Effector memory CD8-positive, alpha-beta T cell (primary cell): Measurements from ENCODE around the gene IL20RB.

Experiments
- ATAC-seq: fragments of 150-1000 bp; cut with Tn5 transposase; replicated peaks from 2 replicates; pipeline ENCODE4 v1.10.0; 2021; ENCODE audit warnings: mild to moderate bottlenecking, moderate library complexity
- DNase-seq, 3 experiments: peaks; one replicate each; pipeline ENCODE4 v3.0.0; 2021
- H3K27ac Mint-ChIP-seq, 2 donors: one replicate each; pipeline ENCODE4 v1.8.0; 2022; ENCODE audit warnings: mild to moderate bottlenecking in 2 of 2, mixed read lengths in 2 of 2, moderate library complexity in 2 of 2
- H3K27me3 Mint-ChIP-seq, 2 donors: one replicate each; pipeline ENCODE4 v1.8.0; 2022; ENCODE audit warnings: mixed read lengths in 2 of 2
- H3K36me3 Mint-ChIP-seq: one replicate; pipeline ENCODE4 v1.8.0; 2022; ENCODE audit warnings: mild to moderate bottlenecking, moderate library complexity, mixed read lengths; ENCODE audit not compliant: insufficient read depth
- H3K4me1 Mint-ChIP-seq, 2 donors: one replicate each; pipeline ENCODE4 v1.8.0; 2022; ENCODE audit warnings: low read depth in 2 of 2, mixed read lengths in 2 of 2
- H3K4me3 Mint-ChIP-seq, 2 donors: one replicate each; pipeline ENCODE4 v1.8.0; 2022; ENCODE audit warnings: mild to moderate bottlenecking in 2 of 2, mixed read lengths in 2 of 2, moderate library complexity in 2 of 2
- H3K9me3 Mint-ChIP-seq, 2 donors: one replicate each; pipeline ENCODE4 v1.8.0; 2022; ENCODE audit warnings: mixed read lengths in 2 of 2
- total RNA-seq, 9 experiments: gene quantifications; one replicate each; lab custom pipeline; 2026; lab: John Stamatoyannopoulos, UW

Gene IL20RB
- 0.67 to 4.5 (median 1.7) reads per million in 9 experiments for total RNA-seq

GRCh38 chr3:136957751-136958288, at the start of gene IL20RB:
Gene IL20RB, plus strand, starts transcription at chr3:136957983. Its CDS starts 131 bp downstream, at chr3:136958114.
- H3K4me3 Mint-ChIP-seq: no peak within 1 kb of the TSS
- ATAC-seq (no peak), DNase-seq (no peak)
- H3K36me3 Mint-ChIP-seq: peaks cover 5% of the 10 kb centered on the region
- peaks cover 13 to 29% of the 10 kb centered on the region in 2 donors for H3K4me1 Mint-ChIP-seq
- no peaks in the 10 kb centered on the region for H3K27me3 Mint-ChIP-seq
- no peaks in the 10 kb centered on the region for H3K9me3 Mint-ChIP-seq
- H3K27ac Mint-ChIP-seq: peak within 1 kb of the TSS; percentile 30 to 76

- Mint-ChIP-seq H3K27me3 (no peaks in the 10 kb centered on the region), H3K36me3 (peaks cover 16% of the 10 kb centered on the region), H3K9me3 (peaks cover 0 to 8% of the 10 kb centered on the region in 2 donors), H3K27ac (peak overlapping the region; percentile 83), H3K4me1 (peaks cover 65 to 79% of the 10 kb centered on the region in 2 donors), H3K4me3 (peak overlapping the region in 1 of 2 donors; percentile 69)
- DNase-seq: no peak
- ATAC-seq: no peak
Measured at GRCh38 chr3:136908297-136908696, 49.5 kb upstream of the IL20RB start.

GRCh38 chr3:136909187-136909586, 48.6 kb upstream of the IL20RB start:
- Mint-ChIP-seq H3K9me3 (no peaks in the 10 kb centered on the region), H3K4me3 (peak overlapping the region; percentile 24 to 69), H3K4me1 (peaks cover 64 to 80% of the 10 kb centered on the region in 2 donors), H3K27ac (peak overlapping the region; percentile 83), H3K27me3 (no peaks in the 10 kb centered on the region), H3K36me3 (peaks cover 12% of the 10 kb centered on the region)
- DNase-seq (peak in 1 of 3 experiments; percentile 4), ATAC-seq (peak; percentile 67)

- no peaks in the 10 kb centered on the region for H3K9me3 Mint-ChIP-seq
- ATAC-seq (no peak), DNase-seq (no peak)
- H3K27ac Mint-ChIP-seq: peak overlapping the region in 1 of 2 donors; percentile 88
- H3K27me3 Mint-ChIP-seq: no peaks in the 10 kb centered on the region
- H3K4me3 Mint-ChIP-seq: peak overlapping the region in 1 of 2 donors; percentile 69
- peaks cover 10% of the 10 kb centered on the region for H3K36me3 Mint-ChIP-seq
- peaks cover 66 to 92% of the 10 kb centered on the region in 2 donors for H3K4me1 Mint-ChIP-seq
Measured at GRCh38 chr3:136910697-136911096, 47.1 kb upstream of the IL20RB start.

- Mint-ChIP-seq H3K9me3 (no peaks in the 10 kb centered on the region), H3K36me3 (peaks cover 5% of the 10 kb centered on the region), H3K27me3 (no peaks in the 10 kb centered on the region), H3K27ac (peak overlapping the region; percentile 18 to 88), H3K4me3 (peak overlapping the region; percentile 24 to 56), H3K4me1 (peaks cover 58 to 91% of the 10 kb centered on the region in 2 donors)
- ATAC-seq (no peak), DNase-seq (no peak)
Measured at GRCh38 chr3:136913168-136913567, 44.6 kb upstream of the IL20RB start.

- no peaks in the 10 kb centered on the region for H3K27me3 Mint-ChIP-seq
- H3K9me3 Mint-ChIP-seq: no peaks in the 10 kb centered on the region
- peaks cover 6% of the 10 kb centered on the region for H3K36me3 Mint-ChIP-seq
- peak overlapping the region in 1 of 2 donors; percentile 76 for H3K27ac Mint-ChIP-seq
- peaks cover 52 to 81% of the 10 kb centered on the region in 2 donors for H3K4me1 Mint-ChIP-seq
- DNase-seq: no peak
- H3K4me3 Mint-ChIP-seq: no peak overlapping the region
- ATAC-seq: no peak
Measured at GRCh38 chr3:136914739-136915138, 43.0 kb upstream of the IL20RB start.

- Mint-ChIP-seq H3K27me3 (no peaks in the 10 kb centered on the region), H3K4me3 (peak overlapping the region in 1 of 2 donors; percentile 27), H3K27ac (peak overlapping the region; percentile 61 to 77), H3K36me3 (peaks cover 10% of the 10 kb centered on the region), H3K9me3 (no peaks in the 10 kb centered on the region), H3K4me1 (peaks cover 49 to 80% of the 10 kb centered on the region in 2 donors)
- DNase-seq (no peak), ATAC-seq (no peak)
Measured at GRCh38 chr3:136916223-136916622, 41.6 kb upstream of the IL20RB start.

GRCh38 chr3:136919799-136920580, 37.8 kb upstream of the IL20RB start:
- H3K36me3 Mint-ChIP-seq: peaks cover 9% of the 10 kb centered on the region
- no peaks in the 10 kb centered on the region for H3K27me3 Mint-ChIP-seq
- peak overlapping the region; percentile 97 to 98 for H3K27ac Mint-ChIP-seq
- H3K9me3 Mint-ChIP-seq: no peaks in the 10 kb centered on the region
- ATAC-seq (peak; percentile 94), DNase-seq (peak in 2 of 3 experiments; percentile 22 to 25)
- H3K4me1 Mint-ChIP-seq: peaks cover 51 to 74% of the 10 kb centered on the region in 2 donors
- H3K4me3 Mint-ChIP-seq: peak overlapping the region; percentile 65 to 90

GRCh38 chr3:136920904-136921611, 36.7 kb upstream of the IL20RB start:
- ATAC-seq (peak; percentile 45), DNase-seq (no peak)
- Mint-ChIP-seq H3K27ac (peak overlapping the region; percentile 97 to 98), H3K9me3 (no peaks in the 10 kb centered on the region), H3K36me3 (peaks cover 9% of the 10 kb centered on the region), H3K27me3 (no peaks in the 10 kb centered on the region), H3K4me3 (peak overlapping the region; percentile 89 to 90), H3K4me1 (peaks cover 46 to 70% of the 10 kb centered on the region in 2 donors)

GRCh38 chr3:136925425-136926190, 32.2 kb upstream of the IL20RB start:
- no peaks in the 10 kb centered on the region for H3K27me3 Mint-ChIP-seq
- ATAC-seq: no peak
- H3K9me3 Mint-ChIP-seq: no peaks in the 10 kb centered on the region
- H3K36me3 Mint-ChIP-seq: peaks cover 23% of the 10 kb centered on the region
- H3K4me3 Mint-ChIP-seq: peak overlapping the region; percentile 26 to 57
- H3K27ac Mint-ChIP-seq: peak overlapping the region; percentile 39 to 81
- no peak for DNase-seq
- H3K4me1 Mint-ChIP-seq: peaks cover 37 to 60% of the 10 kb centered on the region in 2 donors

- Mint-ChIP-seq H3K27ac (peak overlapping the region; percentile 8 to 81), H3K9me3 (no peaks in the 10 kb centered on the region)
Measured at GRCh38 chr3:136928240-136928639, 29.5 kb upstream of the IL20RB start.

GRCh38 chr3:136929977-136930670, 27.7 kb upstream of the IL20RB start:
- Mint-ChIP-seq H3K36me3 (peaks cover 39% of the 10 kb centered on the region), H3K9me3 (no peaks in the 10 kb centered on the region), H3K4me3 (no peak overlapping the region), H3K27ac (peak overlapping the region in 1 of 2 donors; percentile 35), H3K27me3 (no peaks in the 10 kb centered on the region), H3K4me1 (peaks cover 27 to 59% of the 10 kb centered on the region in 2 donors)
- no peak for ATAC-seq
- no peak for DNase-seq

More at GRCh38 chr3:136928240-136928639, 29.5 kb upstream of the IL20RB start:
- peaks cover 27 to 56% of the 10 kb centered on the region in 2 donors for H3K4me1 Mint-ChIP-seq
- ATAC-seq (no peak), DNase-seq (no peak)
- H3K4me3 Mint-ChIP-seq: peak overlapping the region in 1 of 2 donors; percentile 31
- no peaks in the 10 kb centered on the region for H3K27me3 Mint-ChIP-seq
- peaks cover 24% of the 10 kb centered on the region for H3K36me3 Mint-ChIP-seq
